GM18508 (cell line): ENCODE measurements around the gene AGT.
"Not testable (repeated sequence)": the region's sequence is repeated elsewhere in the genome, so short reads cannot be mapped to it uniquely, and the experiment has no call there.

Experiments used
- ATAC-seq: cut with Tn5 transposase; IDR thresholded peaks from one replicate; pipeline ENCODE4 v1.9.1; 2021; ENCODE audit warnings: moderate number of reproducible peaks; ENCODE audit not compliant: insufficient read depth, unreplicated experiment

Gene AGT

GRCh38 chr1:230745071-230745470 lies 31.1 kb upstream of the AGT start:
- ATAC-seq: no peak

- ATAC-seq: no peak
Measured at GRCh38 chr1:230744382-230744781, 30.5 kb upstream of the AGT start.

- no peak for ATAC-seq
Measured at GRCh38 chr1:230743899-230744298, 30.0 kb upstream of the AGT start.

- no peak for ATAC-seq
Measured at GRCh38 chr1:230739564-230740290, 25.8 kb upstream of the AGT start.

- no peak for ATAC-seq
Measured at GRCh38 chr1:230737622-230738262, 23.8 kb upstream of the AGT start.

GRCh38 chr1:230735447-230735846 lies 21.5 kb upstream of the AGT start:
- ATAC-seq: no peak

GRCh38 chr1:230730977-230731376 lies 17.1 kb upstream of the AGT start:
- ATAC-seq: no peak

GRCh38 chr1:230728710-230729392 lies 14.9 kb upstream of the AGT start:
- no peak for ATAC-seq

GRCh38 chr1:230725256-230726012 lies 11.5 kb upstream of the AGT start:
- no peak for ATAC-seq

GRCh38 chr1:230721849-230722522 lies 8.1 kb upstream of the AGT start:
- not testable (repeated sequence) for ATAC-seq

- no peak for ATAC-seq
Measured at GRCh38 chr1:230717251-230717650, 3.3 kb upstream of the AGT start.

- ATAC-seq: not testable (repeated sequence)
Measured at GRCh38 chr1:230716453-230716852, 2.5 kb upstream of the AGT start.

- ATAC-seq: no peak
Measured at GRCh38 chr1:230715510-230715909, 1.6 kb upstream of the AGT start.

GRCh38 chr1:230713547-230713914 lies 391 bp downstream of the AGT start:
- no peak for ATAC-seq

GRCh38 chr1:230713138-230713537 lies 784 bp downstream of the AGT start:
- no peak for ATAC-seq

GRCh38 chr1:230712470-230712942 lies 1.4 kb downstream of the AGT start:
- ATAC-seq: no peak

GRCh38 chr1:230711245-230711644 lies 2.7 kb downstream of the AGT start:
- ATAC-seq: no peak

GRCh38 chr1:230710543-230710904 lies 3.4 kb downstream of the AGT start:
- ATAC-seq: no peak

- no peak for ATAC-seq
Measured at GRCh38 chr1:230709619-230710542, 4.0 kb downstream of the AGT start.
